NCI-H1417 treated with DMSO at 0.1 percent for 48 hours (cell line): Measurements from ENCODE around the gene NUP35.
"Not testable (repeated sequence)": the region's sequence is repeated elsewhere in the genome, so short reads cannot be mapped to it uniquely, and the experiment has no call there.

Experiments
- DNase-seq: peaks from one replicate; lab custom pipeline; 2025; lab: John Stamatoyannopoulos, UW

The NUP35 gene

DNA sequence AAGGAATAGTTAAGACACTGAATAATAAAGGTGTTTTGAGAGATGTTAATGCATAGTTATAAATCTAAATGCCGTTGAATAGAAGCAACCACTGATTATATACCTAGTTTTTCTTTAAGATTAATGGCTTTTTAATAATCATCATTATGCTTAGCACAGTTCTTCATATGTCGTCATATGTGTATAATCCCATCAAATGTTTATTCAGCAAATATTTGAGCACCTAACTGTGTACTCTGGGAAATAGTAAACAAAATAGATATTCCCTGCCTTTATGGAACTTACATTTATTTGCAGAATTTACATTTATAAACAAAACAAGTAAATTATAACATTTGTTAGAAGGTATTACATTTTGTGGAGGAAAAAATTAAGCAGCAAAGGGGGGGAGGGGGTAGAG lies 9.8 kb downstream of the NUP35 start:
- DNase-seq, result no peak

DNA sequence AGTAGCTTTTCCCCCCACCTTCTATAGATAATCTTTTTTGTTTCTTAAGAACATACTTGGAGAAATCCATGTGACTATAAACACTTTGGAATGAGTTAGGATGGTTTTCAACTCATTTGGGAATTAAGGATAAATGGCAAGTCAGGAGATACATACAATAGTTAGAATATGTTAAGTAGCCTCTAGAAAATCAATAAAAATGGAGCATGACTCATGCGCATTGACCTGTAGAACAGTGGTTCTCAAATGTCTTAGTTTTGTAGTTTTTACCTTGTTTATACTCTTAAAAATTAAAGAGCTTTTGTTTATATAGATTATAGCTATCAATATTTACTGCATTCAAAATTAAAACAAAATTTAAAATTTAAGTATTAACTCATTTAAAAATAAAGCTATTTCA lies 24.7 kb downstream of the NUP35 start:
- DNase-seq, result no peak

DNA sequence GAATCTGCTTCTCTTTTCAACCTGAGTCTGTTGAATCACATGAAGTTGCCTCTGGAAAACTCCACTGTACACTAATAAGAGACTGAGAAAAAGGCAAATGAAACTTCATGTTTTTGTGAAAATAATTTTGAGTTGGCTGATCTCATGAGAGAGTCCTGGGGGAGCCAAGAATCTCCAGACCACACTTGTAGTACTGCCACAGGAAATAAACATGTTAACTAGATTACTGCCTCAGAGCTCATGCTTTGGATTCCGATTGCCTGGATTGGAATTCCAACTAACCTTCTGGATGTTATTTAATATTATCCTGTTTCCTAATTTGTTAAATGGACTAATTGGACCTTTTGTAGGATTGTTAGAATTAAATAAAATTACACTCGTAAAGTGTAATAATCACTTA lies 25.2 kb downstream of the NUP35 start:
- DNase-seq, result no peak

DNA sequence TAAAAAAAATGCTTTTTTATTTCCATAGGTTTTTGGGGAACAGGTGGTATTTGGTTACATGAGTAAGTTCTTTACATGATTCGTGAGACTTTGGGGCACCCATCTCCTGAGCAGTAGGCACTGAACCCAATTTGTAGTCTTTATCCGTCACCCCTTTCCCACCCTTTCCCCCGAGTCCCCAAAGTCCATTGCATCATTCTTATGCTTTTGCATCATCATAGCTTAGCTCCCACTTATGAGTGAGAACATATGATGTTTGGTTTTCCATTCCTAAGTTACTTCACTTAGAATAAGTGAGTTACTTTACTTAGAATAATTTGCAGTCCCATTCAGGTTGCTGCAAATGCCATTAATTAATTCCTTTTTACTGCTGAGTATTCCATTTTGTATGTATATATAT lies 28.0 kb downstream of the NUP35 start:
- not testable (repeated sequence) for DNase-seq

DNA sequence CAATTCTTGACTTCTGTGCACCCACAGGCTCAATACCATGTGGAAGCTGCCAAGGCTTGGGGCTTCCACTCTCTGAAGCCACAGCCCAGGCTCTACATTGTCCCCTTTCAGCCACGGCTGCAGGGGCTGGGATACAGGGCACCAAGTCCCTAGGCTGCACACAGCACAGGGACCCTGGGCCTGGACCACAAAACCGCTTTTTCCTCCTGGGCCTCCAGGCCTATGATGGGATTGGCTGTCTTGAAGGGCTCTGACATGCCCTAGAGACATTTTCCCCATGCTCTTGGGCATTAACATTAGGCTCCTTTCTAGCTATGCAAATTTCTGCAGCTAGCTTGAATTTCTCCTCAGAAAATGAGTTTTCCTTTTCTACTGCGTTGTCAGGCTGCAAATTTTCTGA lies 29.7 kb downstream of the NUP35 start:
- no peak for DNase-seq

DNA sequence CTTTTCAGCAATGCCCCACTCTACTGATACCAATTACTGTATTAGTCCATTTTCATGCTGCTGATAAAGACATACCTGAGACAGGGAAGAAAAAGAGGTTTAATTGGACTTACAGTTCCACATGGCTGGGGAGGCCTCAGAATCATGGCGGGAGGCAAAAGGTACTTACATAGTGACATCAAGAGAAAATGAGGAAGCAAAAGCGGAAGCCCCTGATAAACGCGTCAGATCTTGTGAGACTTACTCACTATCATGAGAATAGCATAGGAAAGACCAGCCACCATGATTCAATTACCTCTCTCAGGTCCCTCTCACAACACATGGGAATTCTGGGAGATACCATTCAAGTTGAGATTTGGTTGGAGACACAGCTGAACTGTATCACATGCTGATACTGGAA lies 30.5 kb downstream of the NUP35 start:
- DNase-seq, result not testable (repeated sequence)

DNA sequence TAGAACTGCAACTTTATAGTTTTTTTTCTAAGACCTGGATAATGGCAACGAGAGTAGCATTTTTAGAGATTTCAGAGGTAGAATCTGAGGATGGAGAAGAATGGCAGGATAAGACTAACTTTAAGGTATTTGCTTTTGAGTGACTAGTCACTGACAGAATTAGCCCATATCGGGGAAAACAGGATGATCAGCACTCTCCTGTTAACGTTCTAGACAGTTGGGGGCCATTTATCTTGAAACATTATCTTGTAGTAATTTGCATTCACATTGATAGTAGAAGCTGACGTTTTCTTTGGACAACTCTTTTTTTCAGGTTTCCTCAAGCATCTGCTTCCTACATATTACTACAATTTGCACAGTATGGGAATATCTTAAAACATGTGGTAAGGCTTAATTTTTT lies 32.9 kb downstream of the NUP35 start:
- DNase-seq, result no peak

DNA sequence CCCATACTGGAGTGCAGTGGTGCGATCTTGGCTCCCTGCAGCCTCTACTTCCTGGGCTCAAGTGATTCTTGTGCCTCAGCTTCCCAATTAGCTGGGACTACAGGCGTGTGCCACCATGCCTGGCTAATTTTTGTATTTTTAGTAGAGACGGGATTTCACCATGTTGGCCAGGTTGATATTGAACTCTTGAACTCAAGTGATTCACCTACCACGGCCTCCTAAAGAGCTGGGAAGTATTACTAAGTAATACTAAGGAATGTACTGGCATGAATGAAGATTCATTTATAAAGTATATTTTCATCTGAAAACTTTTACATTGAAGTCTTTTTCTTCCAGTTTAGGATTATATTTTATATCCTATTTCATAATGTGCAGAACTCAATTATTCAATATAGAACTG lies 38.1 kb downstream of the NUP35 start:
- no peak for DNase-seq

DNA sequence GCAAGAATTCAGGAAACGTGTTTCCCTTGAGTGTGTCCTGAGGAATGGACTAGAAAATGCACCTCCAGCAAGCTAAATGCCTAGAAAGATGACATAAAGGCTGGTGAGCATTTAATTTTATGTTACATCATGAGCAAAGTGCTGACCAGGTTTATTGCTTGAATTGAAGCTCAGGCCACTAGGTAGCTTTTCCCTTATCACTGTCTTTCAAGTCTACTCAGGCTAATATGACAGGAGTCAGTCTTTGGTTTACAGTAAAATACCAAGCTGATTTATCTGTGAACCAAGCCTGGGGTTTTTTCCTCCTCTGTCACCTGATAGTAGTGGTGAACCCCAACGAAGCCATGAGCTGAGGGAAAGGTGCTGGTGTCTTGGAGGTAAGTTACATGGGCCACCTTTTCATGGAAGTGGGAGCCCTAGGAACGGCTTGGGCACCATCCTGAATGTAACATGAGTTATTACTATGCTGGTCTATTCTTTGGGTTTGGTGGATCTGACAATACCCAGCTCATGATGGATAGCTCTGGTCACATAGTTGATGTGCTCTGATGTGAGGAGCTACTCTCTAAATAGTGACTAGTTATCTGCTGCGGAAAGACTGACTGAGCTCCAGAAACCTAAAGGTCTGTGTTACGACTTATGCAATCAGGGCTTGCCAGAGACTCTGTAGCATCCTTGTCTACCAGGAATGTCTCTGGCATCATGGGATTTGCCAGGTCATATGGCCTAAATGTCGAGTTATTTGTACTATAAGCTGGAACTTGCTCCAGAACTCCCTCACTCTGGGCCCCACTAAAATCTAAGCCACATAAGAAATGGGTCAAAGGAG lies 39.8 kb downstream of the NUP35 start:
- no peak for DNase-seq

DNA sequence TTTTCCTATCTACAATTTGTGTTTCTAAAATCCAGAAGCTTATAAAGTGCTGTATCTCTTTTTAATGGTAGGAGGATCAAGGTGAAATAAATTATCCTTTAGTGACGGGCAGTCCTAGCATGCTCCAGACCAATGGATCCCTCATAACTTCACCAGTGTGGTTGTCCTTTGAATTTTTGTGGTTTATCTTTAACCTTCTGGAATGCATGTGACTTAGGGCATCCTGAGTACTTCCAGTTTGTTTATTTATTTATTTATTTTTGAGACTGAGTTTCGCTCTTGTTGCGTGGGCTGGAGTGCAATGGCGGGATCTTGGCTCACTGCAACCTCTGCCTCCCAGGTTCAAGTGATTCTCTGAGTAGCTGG lies 40.4 kb downstream of the NUP35 start:
- DNase-seq, result no peak

DNA sequence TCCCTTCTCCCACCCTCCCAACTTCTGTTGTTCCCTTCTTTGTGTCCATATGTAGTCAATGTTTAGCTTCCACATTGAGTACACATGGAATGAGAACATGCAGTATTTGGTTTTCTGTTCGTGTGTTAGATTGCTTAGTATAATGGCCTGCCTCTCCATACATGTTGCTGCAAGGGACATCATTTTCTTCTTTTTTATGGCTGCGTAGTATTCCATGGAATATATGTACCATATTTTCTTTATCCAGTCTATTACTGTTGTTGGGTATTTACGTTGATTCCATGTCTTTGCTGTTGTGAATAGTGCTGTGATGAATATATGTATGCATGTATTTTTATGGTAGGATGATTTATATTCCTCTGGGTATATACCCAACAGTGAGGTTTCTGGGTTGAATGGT lies 42.0 kb downstream of the NUP35 start:
- no peak for DNase-seq

DNA sequence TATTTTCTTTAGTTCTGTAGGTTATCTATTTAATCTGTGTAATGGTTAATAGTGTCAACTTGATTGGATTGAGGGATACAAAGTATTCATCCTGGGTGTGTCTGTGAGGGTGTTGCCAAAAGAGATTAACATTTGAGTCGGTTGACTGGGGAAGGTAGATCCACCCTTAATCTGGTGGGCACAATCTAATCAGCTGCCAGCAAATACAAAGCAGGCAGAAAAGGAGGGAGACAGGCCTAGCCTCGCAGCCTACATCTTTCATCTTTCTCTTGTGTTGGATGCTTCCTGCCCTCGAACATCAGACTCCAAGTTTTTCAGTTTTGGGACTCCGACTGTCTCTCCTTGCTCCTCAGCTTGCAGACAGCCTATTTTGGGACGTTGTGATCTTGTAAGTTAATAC lies 42.7 kb downstream of the NUP35 start:
- DNase-seq, result not testable (repeated sequence)

DNA sequence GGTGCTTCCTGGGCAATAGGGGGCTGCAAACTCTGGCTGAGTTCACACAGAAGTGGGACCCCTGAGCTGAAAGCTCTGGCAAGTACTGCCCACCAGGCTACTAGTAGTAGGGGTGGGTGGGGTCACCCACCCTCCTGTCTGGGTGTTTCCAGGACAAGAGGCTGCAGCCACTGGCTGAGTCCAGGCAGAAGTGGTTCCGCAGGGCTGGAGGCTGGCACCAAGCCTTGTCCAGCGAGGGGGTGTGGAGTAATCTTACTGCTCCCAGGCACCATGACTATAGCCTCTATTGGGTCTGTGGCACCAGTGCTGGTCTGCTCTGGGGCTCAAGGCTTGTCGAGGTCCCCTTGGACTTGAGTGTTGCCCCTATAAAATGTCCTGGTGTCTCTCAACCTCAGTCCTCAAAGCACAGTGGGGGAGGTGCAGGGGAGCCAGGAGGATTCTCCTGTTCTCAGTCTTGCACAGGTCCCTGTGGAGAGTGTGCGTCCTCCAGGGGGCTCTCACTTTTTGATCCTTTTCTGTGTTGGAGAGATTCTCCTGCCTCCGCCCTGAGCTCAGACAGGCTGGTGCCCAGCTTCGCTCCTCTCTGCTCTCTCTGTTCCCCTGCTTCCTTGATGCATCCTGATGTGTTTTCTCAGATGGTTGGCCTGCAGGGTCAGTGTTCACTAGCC lies 48.1 kb downstream of the NUP35 start:
- no peak for DNase-seq

DNA sequence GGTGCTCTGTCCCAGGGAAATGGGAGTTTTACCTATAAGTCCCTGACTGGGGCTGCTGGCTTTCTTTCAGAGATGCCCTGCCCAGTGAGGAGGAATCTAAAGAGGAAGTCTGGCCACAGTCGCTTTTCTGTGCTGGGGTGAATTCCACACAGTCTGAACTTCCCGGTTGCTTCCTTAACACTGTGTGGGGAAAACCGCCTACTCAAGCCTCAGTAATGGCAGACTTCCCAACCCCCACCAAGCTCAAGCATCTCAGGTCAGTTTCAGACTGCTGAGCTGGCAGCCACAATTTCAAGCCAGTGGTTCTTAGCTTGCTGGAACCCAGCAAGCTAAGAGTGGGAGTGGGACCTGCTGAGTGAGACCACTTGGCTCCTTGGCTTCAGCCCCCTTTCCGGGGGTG lies 54.9 kb downstream of the NUP35 start:
- DNase-seq, result no peak

DNA sequence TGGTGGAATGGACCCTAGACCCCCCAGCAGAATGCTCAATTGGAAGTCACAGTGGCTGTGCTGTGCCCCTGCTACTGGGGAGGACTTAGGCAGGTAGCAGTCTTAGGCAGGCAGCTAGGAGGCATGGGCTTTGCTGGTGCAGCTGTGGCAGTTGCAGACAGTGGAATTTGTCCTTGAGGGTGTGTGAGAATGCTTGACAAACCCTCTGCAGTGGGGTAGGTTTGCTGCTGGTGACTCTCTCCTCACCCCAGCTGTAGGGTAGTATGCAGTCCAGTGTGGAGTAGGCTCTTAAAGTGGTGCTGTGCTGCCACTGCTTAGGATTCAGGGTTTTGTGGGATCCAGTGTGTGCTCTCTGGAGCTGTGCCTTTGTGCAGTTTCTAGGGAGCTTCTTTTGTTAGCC lies 61.3 kb downstream of the NUP35 start:
- DNase-seq, result no peak

DNA sequence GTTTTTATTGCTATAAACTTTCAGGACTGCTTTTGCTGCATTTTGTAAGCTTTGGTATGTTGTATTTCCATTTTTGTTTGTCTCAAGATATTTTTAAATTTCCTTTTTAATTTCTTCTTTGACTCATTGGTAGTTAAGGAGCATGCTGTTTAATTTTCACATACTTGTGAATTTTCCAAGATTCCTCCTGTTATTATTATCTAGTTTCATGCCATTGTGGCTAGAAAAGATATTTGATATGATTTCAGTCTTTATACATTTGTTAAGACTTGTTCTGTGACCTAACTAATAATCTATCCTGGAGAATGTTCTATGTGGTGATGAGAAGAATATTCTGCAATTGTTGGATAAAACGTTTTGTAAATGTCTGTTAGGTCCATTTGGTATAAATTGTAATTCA lies 62.1 kb downstream of the NUP35 start:
- DNase-seq, result no peak

DNA sequence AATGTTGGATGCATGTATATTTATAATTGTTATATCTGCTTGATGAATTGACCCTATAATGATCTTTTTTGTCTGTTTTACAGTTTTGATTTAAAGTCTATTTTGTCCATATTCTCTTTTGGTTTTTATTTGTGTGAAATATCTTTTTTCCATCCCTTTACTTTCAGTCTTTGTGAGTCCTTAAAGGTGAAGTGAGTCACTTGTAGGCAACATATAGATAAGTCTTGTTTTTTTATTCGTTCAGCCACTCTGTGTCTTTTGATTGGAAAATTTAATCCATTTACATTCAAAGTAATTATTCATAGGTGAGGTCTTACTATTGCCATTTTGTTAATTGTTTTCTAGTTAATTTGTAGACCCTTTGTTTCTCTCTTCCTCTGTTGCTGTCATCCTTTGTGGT lies 62.5 kb downstream of the NUP35 start:
- no peak for DNase-seq

DNA sequence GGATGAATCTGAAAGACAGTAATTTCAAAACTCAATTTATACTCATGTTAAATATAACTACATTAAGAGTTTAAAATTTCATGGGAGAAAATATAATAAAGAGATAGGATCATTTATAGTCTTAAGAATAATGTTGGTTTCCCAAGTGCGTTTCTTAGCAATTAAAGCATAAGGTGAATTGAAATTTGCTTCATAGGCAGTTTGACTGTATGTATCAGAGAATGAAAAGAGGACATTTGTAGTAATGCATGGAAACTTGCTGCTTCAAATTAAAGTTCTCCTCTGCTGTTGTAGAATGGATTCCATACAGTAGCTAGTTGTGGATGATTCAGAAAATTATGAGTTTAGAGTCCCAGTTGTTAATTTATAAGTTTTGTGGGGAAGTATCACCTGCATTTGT lies 68.1 kb downstream of the NUP35 start:
- DNase-seq, result no peak

DNA sequence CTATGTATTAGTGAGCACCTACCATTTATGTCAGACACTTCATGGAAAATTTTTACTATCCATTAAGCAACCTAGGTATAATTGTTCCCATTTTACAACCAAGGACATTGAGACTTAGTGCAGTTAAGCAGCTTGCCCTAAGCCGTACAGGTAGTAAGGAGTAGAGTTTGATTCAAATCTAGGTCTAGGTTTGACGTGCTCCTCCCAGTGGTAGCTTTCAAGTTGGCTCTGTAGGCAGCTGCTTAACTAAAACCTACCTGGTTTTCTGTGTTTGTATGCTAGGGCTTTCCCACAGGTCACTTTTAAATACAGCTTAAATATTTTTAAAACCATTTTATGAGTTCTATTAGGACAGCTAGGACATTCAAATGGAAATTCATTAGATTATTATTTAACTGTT lies 69.7 kb downstream of the NUP35 start:
- DNase-seq, result no peak

DNA sequence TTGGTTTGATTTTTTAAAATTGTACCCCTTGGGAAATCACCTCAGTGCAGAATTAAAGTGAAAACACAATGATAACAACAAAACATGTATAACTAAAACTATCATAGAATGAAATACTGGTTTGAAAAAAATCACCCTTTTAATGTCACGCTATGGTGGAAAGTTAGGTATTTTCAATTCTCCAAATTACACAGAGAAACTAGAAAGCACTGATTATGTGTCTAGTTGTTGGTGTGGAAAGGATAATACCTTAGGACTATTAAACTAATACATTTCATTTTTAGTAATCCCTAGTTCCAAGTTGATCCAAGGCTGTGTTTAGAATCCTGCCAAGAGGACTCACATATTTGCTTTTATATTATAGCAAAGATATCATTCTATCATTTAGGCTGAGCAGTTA lies 71.2 kb downstream of the NUP35 start:
- no peak for DNase-seq

DNA sequence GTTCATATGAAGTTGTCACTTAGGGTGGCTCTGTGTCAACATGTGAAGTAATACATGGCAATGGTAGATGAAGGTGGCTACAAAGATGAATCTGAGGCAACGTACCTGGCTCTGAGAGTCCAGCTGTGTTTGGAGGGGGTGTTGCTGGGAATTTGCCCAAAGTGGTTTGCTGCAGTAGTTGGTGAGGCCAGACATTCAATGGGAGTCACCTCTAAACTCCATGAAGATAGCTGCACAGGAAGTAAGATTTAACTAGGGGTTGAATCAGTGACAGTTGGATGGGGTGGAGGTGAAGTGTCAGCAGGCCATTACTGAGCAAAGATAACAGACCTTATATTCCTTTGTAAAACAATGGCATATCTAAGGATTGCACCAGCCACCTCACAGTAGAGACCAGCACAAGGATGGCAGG lies 71.8 kb downstream of the NUP35 start:
- no peak for DNase-seq

DNA sequence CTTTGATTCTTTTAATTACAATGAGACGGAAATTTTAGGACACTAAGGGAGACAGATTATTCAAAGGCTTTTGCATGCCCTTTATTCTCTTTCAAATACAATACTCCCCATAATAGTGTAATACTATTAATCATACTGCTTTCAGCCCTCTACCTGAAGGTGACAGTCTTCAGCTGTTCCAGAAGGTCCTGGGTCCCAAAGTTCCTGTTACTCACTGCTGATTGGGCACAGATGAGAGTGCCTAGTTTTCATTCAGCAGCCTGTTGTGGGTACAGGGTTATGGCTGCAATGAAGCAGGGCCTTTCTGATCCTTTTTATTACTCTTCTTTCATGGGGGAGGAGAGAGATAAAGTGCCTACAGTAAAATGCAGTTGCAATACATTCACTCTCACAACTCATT lies 80.2 kb downstream of the NUP35 start:
- DNase-seq, result no peak

DNA sequence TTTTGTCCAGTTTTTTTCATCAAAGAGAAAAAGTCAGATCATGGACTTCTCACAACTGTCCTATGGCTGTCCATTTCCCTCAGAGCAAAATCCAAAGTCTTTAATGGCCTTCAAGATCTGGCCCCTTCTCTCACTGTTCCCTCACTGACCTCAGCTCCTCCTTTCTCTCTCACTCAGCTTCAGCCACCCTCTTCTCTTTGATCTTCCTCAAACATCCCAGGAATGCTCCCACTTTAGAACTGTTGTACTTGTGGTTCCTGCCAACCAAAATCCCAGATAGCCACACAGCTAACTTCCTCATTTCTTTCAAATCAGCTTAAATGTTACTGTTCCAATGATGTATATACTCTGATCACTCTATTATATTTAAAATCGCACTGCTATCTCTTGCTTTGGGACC lies 82.9 kb downstream of the NUP35 start:
- no peak for DNase-seq
